Hindlimb muscle (tissue), 1 donor: Measurements from ENCODE around the gene ANXA6. TPM values are rescaled to one million over a fixed set of nuclear protein-coding genes. Genes with fewer than 3 reads are reported as not detected.

Experiments used
- DNase-seq: peaks from one replicate; pipeline ENCODE4 v3.0.0-alpha.2; 2013
- polyA plus RNA-seq: library from polyadenylated mRNA; unstranded; fragments of 120-200 nt; gene quantifications from one replicate; pipeline ENCODE4 v1.2.1, GENCODE V29; 2013; ENCODE audit not compliant: insufficient read length

ANXA6 gene
- polyA plus RNA-seq, 1 donor, result 380 TPM

DNA sequence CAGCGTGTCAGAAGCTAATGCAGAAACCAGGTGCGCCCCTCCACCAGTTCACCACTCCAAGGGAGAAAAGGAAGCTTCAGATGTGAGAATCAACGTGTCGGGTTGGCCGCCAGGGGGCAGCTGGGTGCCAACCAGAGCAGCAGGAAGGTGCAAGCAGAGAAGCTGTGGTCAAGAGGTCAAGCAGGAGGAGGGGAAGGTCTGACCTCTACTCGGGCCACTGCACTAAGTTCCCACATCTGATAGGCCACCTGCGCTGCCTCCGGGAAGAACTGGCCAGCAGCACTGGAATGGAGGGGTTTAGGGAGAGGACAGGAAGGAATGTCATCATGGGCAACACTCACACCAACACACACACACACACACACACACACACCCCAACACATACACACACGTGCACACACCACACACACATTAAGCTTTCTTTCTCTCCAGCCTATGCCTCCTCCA, 31.4 kb downstream of the ANXA6 start:
- DNase-seq, result peak; percentile 65

DNA sequence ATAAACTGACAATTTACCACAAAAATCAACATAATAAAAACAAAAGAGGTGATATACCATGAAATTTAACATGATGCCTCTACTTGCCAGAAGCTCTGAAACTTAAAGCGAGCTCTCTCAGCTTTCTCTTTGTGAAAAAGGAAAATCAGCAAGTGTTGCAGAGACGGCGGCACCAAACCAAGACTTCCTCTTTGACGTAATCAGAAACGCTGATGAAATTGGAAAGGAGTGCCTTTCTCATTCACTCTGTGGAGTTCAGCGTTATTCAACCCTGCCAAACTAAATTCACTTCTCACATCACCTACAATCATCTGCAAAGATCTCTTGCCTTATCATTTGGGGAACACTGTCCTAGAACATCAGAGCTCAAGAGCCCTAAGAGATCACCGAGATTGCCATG, 32.2 kb downstream of the ANXA6 start:
- no peak for DNase-seq

DNA sequence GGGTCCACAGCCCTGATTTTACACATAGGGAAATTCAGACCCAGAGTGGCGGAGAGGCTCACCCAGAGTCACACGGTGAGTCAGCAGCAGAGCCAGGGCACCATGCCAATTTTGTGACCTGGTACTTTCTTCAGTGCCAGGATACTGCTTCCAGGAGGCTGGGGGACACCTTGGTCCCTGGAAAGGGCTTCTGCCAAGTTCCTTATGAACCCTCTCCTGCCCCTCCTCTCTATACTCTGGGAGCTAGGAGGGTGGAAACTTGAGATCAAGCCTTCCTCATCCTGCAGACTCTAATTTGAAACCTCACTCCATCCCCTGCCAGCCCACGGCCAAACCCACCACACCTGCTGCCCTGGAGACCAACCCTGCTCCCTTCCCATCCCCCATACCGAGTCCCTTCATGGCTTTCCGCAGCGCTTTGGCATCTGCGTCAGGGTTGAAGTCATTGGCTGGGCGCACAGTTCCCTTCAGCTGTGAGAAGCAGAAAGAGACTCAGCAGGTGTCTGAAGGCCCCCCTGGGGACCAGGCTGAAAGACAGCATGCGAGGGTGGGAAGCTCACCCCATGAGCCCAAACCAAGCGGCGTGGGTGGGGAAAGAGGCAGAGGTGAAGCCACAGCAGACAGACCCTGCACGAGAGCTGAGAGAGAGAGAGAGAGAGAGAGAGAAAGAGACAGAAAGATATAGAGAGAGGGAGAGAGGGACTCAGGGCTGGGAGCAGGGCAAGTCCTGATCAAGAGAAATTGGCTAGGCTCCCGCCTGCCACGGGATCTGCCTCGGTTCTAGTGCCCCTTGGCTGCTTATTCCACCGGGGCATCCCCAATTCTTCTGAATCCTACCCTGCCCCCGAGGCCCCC, 33.5 kb downstream of the ANXA6 start:
- no peak for DNase-seq

DNA sequence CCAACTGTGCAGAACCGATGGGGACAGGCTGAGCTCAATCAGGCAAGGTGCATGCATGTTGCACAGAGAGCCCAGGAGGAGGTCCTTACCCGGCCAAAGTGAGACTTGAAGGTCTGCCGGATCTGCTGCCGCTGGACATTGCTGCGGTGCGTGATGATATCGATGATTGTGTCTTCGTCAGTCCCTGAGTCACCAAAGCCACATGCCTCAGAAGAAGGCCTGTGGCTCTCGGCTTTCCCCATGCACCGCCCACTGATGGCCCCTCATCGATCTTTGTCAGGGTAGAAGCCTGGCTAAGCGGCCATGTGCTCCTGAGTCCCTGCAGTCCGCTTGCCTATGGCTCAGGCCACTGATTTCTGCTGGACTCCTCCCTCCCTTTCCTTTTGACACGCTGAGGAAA, 34.8 kb downstream of the ANXA6 start:
- no peak for DNase-seq

DNA sequence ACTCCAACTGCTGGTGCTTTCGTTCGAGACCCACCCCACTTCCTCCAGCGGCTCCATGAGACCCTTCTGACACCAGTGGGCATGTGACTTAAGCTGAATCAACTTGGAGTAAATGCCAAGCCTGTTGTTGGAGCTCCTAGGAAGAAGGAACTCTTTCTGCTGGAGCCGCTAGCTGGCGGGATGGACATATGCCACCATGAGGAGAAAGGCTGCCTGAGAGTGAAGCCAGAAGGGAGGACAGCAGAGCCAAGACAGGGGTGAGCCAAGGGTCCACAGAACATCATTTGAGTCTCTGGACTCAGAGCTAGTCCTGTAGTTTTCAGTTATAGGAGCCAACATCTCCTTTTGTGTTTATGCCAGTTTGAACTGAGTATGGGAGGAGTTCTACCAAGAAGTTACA, 35.9 kb downstream of the ANXA6 start:
- no peak for DNase-seq

DNA sequence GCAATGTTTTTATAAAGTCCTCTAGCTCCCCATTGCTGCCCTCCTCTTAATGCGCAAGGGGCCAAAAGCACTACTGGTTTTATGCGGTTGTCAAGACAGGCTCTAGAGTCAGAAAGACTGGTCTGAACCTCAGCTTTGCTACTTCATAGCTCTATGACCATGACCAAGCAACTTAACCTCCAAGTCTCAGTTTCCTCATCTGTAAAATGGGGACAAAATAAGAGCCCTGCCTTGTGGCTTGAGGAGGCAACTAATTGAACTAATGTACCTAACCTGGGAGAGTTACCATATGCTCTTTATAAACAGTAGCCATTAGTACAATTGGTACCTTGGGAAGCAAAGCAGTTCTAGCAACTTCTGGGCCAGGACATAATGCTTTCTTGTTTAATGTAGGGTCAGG, 36.5 kb downstream of the ANXA6 start:
- no peak for DNase-seq

DNA sequence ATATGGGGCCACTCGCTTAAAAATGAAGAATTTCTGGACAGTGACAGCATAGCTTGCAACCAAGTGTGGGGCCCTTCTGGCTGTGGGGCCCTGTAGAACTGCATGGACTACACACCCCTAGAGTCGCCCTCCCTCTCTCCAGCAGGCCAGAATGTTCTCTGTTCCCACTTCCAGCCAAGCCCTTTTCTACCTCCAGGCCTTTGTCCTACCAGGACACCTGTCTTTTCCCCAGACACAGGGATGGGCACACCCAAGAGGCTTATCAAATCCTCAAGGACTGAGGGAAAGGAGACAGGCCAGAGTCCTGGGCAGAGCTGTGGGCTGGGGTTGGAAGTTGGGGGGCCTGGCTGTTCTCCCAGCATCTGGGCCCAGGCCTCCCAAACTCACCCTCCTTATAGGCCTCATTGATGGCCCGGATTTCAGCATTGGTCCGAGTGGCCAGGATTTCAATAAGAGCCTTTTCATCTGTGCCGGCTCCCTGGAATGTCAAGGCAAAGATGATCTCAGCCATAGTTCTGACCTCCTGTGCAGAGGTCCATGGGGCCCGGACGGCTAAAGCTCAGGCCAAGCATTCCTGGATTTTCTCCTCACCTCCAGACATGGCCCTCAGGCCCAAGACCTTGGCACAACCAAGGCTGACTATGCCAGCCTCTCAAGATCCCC, 38.5 kb downstream of the ANXA6 start:
- no peak for DNase-seq

DNA sequence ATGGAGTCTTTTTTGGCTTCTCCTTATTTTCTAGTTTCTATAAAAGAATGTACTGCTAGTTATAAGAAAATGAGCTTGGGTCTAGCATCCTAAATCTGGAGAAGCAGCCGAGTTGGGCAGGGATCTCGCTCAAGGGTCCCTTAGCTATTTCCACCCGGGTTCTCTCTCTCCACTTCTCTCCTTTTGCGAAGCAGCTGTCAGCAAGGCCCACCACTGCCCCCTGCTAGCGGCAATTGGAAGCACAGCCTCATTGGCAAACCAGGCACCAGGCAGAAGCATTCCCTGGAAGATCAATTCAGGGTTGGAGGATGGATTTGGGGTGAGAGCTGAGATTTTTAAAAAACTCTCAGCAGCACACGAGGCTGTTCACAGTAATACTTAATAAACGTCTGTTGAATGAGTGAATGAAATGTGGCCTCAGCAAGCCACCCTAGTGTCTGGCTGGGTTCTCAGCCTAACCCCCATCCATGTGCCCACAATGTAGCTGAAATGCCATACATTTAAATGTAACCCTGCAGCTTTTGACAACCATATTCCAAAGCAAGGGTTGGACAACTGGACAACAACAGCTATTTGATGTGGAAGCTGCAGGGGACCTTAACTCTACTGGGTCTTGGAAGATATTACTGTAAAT, 42.2 kb downstream of the ANXA6 start:
- DNase-seq, result peak; percentile 71

DNA sequence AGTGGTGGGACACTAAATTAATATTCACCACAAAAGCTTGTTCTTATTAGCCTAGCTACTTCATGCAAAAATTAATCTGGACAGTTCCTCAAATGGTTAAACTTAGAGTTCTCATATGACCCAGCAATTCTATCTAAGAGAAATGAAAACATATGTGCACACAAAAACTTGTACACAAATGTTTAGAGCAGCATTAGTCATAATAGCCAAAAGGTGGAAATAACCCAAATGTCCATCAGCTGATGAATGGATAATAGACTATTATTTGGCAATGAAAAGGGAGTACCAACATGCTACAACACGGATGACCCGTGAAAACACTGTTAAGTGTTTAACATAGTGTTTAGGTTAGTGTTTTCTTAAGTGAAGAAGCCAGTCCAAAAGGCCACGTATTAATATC, 43.9 kb downstream of the ANXA6 start:
- no peak for DNase-seq

DNA sequence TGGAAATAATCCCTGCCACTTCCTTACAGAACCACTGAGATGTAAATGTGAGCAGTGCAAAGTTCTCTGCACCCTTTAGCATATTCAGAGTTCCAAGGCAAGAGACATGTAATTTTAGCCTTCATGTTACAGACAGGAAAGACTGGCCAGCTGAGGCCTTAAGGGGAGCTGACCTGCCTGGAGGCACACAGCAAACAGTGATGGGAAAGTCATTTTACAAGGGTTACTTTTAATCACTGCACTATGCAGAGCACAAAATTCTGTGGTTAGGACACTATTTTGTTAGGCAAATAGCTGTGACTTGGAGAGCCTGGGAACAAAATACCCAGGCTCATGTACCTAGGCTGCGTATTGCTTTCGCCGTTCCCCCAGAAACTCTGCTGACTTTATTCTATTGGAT, 46.6 kb downstream of the ANXA6 start:
- DNase-seq, result no peak

DNA sequence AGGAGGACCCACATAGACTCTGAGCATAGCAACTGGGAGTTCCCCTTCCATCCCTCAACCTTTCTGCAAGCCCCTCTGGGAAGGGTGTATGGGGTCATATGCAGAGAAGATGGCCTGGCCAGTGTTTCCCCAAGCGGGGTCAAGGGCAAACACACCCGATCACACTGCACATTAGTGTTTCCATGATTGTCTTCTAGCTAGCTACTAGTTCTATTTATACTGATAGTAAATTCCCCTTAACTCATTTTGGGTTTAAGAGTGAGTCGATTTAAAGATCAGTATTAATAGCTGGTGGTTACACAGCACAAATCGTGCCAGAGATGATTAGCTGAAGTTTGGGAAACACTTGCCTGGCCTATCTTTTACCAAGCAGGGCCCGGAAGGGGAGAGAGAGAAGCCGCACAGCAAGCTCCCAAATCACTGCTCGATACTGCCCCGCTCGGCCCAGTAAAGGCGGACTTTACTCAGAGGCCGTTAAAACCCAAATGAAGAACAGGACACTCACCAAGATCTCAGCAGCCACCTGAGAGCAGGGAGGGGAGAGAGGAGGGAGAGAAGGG, 47.4 kb downstream of the ANXA6 start:
- no peak for DNase-seq

DNA sequence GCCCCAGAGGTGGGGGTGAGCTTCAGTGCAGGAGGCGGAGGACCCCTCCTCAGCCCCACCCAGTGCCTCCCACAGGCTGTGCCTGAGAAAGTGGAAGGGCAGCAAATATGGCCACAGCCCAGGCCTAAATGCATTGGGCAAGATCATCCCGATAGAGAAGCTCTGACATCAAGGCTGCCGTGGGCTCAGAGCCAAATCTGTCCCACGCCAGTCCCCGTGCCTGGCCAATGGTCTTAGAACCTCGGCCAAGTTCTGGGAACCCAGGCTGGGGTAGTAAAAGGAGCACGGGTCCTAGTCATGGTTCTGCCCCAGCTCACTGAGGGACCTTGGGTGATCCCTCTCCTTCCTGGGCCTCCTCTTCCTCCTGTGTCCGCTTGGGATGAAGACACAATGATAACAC, 49.0 kb downstream of the ANXA6 start:
- DNase-seq, result no peak

DNA sequence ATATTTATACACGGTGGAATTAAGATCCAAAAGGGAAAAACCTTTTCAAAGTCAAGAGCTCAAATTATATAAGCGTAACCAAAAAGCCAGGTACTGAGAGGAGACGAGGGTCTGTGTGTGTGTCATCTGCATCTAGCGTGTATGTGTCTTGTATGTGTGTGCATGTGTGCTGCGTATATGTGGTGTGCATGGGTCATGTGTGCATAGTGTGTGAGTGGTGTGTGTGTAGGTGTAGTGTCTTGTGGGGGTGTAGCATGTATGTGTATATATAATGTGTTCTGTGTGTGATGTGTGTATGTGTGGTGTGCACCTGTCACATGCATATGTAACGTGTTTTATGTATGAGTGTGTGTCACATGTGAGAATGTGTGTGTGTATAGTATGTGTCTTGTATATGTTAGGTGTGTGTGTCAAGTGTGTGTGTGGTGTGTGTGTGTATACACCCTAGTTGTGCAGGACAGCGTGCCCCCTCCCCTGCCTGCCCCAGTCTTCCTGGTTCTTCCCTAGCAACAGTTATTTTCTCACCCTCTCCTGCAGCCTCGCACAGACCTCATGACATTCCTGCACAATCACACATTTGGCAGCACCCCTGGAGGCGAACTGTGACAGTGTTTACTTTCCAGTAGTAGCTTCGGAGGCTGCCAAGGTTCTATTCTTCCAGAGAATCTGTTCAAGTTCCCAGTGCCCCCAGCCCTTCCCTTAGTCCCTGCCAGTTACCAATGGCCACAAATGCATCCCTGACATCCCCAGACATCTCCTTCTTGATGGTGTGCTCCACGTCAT, 49.6 kb downstream of the ANXA6 start:
- no peak for DNase-seq

DNA sequence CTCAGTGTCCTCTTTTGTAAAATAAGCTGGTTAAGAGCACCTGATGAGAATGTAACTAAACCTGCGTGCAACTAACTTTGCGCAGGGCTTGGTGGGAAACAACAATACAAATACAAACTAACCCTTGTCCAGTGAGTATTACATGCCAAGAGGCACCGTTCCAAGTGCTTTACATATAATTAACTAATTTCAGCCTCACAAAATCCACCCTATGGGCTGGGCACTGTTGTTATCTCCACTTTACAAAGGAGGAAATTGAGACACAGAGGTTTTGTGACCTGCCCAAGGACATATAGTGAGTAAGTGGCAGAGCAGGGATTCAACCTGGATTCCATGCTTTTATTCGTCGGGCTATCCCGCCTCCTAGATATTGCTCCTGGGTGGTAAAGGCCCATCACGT, 50.5 kb downstream of the ANXA6 start:
- no peak for DNase-seq

DNA sequence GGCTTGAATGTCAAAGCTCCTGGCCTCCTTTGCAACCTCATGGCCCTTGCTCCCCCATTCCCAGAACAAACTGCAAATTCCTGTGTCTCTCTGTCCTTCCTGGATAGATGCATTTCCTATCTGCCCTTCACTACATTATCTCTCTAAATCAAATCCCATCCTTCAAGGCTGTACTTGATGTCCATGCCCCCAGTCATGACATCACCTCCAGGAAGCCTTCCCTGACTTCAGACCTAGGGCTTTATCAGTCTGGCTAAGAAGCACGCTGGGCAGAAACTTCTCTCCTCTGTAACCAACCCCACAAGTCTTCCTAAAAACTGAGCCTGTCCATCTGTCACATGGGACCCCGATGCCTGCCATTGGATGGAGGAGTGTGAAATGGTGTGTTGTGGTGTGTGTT, 51.1 kb downstream of the ANXA6 start:
- no peak for DNase-seq

DNA sequence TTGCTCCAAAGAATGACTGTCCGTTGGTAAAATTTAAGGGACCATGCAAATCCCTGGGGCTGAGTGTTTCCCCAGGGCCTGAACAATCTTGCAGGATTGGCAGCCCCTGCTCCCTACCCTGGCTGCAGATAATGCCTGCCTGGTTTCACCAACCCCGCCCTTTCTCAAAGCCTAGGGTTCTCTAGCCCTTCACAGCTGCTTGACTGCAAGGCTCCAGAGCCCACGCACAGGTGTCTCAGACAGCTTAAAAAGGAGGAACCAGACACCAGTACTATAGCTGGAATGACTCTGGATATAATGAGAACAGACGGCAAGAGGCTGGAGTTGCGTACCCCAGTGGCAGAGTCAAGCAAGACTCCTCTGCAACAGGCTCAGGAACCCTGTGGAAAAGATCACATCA, 51.5 kb downstream of the ANXA6 start:
- no peak for DNase-seq

DNA sequence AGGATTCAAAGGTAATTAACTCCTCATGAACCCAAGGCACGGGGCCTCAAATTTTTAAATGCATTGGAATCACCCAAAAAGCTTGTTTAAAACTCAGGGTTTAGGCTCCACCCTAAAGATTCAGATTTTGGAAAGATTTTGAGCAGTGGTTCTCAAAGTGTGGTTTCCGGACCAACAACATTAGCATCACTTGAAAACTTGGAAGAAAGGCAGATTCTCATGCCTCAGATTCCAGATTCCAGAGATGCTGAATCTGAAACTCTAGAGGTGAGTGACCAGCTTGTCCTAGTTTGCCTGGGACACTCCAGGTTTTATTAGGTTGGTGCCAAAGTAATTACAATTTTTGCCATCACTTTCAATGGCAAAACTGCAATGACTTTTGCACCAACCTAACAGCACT, 52.0 kb downstream of the ANXA6 start:
- no peak for DNase-seq

DNA sequence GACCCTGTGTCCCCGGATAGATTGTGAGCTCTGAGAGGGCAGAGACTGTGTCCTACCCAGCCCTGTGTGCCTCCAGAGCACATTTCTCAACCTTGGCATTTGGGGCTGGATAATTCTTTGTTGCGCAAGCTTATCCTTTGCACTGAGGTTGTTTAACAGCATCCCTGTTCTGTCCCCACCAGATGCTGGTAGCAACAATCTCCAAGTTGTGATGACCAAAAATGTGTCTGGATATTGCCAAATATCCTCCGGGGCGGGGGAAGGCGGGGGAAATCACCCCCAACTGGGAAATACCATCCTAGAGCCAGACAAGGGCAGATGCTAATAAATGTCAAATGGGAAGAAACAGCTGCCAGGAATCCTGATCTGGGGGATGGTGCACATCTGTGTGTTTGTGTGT, 52.8 kb downstream of the ANXA6 start:
- no peak for DNase-seq

DNA sequence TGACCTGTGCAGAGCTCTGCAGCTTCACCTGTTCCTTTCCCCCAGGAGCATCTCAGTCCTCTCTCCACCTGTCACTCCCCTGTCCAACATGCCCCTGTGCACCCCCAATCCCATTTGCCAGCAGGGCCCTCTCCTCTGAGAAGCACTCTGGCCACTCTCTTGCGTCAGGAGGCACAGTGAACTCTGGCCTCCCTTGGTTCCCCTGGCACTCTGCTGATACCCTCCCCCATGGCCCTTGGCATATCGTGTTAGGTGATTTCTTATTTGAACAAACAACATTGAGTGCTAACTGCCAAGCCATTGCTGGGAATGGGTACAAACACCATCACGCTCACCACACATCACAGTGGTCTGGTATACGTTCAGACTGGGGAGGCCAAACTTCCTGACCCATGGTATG, 55.8 kb downstream of the ANXA6 start:
- no peak for DNase-seq

DNA sequence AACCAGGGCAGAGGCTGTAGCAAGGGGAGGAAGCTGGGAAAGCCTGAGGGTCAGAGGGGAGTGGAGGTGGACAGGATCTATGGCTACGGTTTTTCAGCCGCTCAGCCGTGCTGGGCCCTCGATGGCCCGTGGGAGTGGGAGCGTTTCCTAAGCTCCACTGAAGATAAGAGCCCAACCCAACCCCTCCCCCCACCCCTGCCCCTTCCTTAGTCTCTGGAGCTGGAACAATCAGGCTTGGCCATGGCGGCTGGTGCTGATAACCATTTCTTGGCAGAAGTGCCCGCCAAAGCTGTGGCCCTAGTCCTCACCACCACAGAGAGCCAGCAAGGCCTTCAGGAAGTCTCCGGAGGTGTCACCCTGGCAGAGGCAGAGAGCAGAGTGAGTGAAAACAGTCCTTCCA, 56.4 kb downstream of the ANXA6 start:
- DNase-seq, result no peak

DNA sequence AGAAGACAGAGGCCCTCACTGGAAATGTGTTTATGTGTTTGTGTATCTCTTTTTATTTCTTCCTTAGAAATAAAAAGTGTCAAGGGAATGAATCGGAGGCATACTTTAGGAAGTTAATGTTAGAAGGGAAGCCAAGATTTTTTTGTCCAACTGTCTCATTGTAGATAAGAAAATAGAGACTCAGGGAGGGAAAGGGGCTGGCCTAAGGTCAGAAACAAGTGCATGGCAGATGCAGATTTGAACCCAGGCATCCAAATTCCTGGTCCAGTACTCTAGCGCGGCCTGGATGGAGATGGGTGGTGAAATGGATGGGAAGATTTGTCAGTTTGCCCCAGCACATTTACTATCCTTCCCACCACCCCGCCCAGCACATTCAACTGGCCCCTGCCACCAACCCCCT, 56.9 kb downstream of the ANXA6 start:
- DNase-seq, result no peak

DNA sequence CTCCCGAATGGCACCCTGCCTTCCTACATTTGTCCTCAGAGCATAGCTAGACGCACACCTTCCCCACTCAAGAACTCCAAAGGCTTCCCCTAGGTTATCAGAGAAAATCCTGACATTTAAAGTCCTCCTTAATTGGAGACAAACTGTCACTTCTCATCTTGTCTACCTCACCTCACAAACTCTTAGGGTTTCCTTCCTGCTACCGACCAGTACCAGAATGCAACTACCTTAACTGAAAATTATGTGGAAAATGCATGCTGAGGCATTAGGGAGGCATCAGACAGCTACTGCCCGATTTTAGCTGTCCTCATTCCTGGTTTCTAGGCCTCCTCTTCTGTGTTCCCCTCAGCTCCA, 58.8 kb downstream of the ANXA6 start:
- DNase-seq, result no peak
